Ovary (tissue), 3 donors: ENCODE results near the gene ZNF132.

Experiments used
- CTCF ChIP-seq, 3 donors: fragments of 450-650 bp in 2 of 3; fragments of 200-600 bp in 1 of 3; IDR thresholded peaks; one replicate each; pipeline versions ENCODE4 v1.5.1 to v1.8.0; 2016 to 2022; ENCODE audit warnings: antibody characterized with exemption in 3 of 3, mild to moderate bottlenecking in 1 of 3
- POLR2A ChIP-seq: fragments of 450-650 bp; IDR thresholded peaks from one replicate; pipeline ENCODE4 v1.6.1; 2017; ENCODE audit warnings: antibody characterized with exemption, mild to moderate bottlenecking, moderate library complexity
- donor health status: DM: no; HTN: no; CAD: no.

GRCh38 chr19:58382997-58383603 lies 56.9 kb downstream of the ZNF132 start:
- TF ChIP-seq CTCF (IDR thresholded peaks at IDR 0.05) (no peak), POLR2A (no peak)
